GM23248 (cell line): ENCODE data around the gene KAZALD1. TPM values are rescaled to one million over a fixed set of nuclear protein-coding genes. Genes with fewer than 3 reads are reported as not detected.

Experiments
- DNase-seq: peaks from one replicate; pipeline ENCODE4 v3.0.0-alpha.2; 2015
- H2AFZ ChIP-seq: fragments of 200-600 bp; sonication (generic); 2 replicates; pipeline ENCODE4 v1.6.1; 2016; ENCODE audit warnings: antibody characterized with exemption
- H3F3A ChIP-seq: fragments of 200-600 bp; sonication (generic); 2 replicates; pipeline ENCODE4 v1.6.1; 2016; ENCODE audit warnings: mild to moderate bottlenecking, antibody characterized with exemption, mixed run types; ENCODE audit not compliant: insufficient read depth
- H3K27ac ChIP-seq: fragments of 200-600 bp; sonication (generic); 2 replicates; pipeline ENCODE4 v1.5.1; 2016; ENCODE audit warnings: mild to moderate bottlenecking
- H3K27me3 ChIP-seq: fragments of 200-600 bp; sonication (generic); replicated peaks from 2 replicates; pipeline ENCODE4 v1.6.1; 2016; ENCODE audit warnings: mild to moderate bottlenecking; ENCODE audit not compliant: insufficient read depth
- H3K36me3 ChIP-seq: fragments of 200-600 bp; sonication (generic); 2 replicates; pipeline ENCODE4 v1.6.1; 2016; ENCODE audit warnings: low read depth, mild to moderate bottlenecking
- H3K4me1 ChIP-seq: fragments of 200-600 bp; sonication (generic); 2 replicates; pipeline ENCODE4 v1.6.1; 2016; ENCODE audit warnings: mild to moderate bottlenecking; ENCODE audit not compliant: insufficient read depth
- H3K4me2 ChIP-seq: fragments of 200-600 bp; sonication (generic); one replicate; pipeline ENCODE4 v1.6.1; 2016; ENCODE audit warnings: mild to moderate bottlenecking; ENCODE audit not compliant: unreplicated experiment
- H3K4me3 ChIP-seq: fragments of 200-600 bp; sonication (generic); 2 replicates; pipeline ENCODE4 v1.5.1; 2016; ENCODE audit warnings: mild to moderate bottlenecking
- H3K79me2 ChIP-seq: fragments of 200-600 bp; sonication (generic); 2 replicates; pipeline ENCODE4 v1.6.1; 2016; ENCODE audit warnings: mild to moderate bottlenecking; ENCODE audit not compliant: insufficient read depth
- H3K9ac ChIP-seq: fragments of 200-600 bp; sonication (generic); 2 replicates; pipeline ENCODE4 v1.6.1; 2016; ENCODE audit warnings: mild to moderate bottlenecking
- H3K9me2 ChIP-seq: fragments of 200-600 bp; sonication (generic); 2 replicates; pipeline ENCODE4 v1.6.1; 2016; ENCODE audit warnings: mixed run types, mild to moderate bottlenecking, moderate library complexity; ENCODE audit not compliant: insufficient read depth
- H3K9me3 ChIP-seq: fragments of 200-600 bp; sonication (generic); one replicate; pipeline ENCODE4 v1.6.1; 2017; ENCODE audit warnings: low read depth
- H4K20me1 ChIP-seq: fragments of 200-600 bp; sonication (generic); 2 replicates; pipeline ENCODE4 v1.6.0; 2016; ENCODE audit not compliant: insufficient read depth
- EZH2 ChIP-seq: fragments of 200-600 bp; sonication (generic); IDR thresholded peaks from 2 replicates; pipeline ENCODE4 v1.6.1; 2018; ENCODE audit warnings: antibody characterized with exemption, mild to moderate bottlenecking; ENCODE audit not compliant: insufficient read depth, poor library complexity, severe bottlenecking
- EZH2phosphoT487 ChIP-seq: fragments of 200-600 bp; sonication (generic); IDR thresholded peaks from 2 replicates; pipeline ENCODE4 v1.6.1; 2018; ENCODE audit warnings: antibody characterized with exemption, moderate library complexity, mild to moderate bottlenecking, low read depth; ENCODE audit not compliant: insufficient read depth
- WGBS, 2 experiments: methylation state at CpG; one replicate each; pipeline ENCODE4 v1.1.6; 2015 to 2017; ENCODE audit warnings: low lambda C conversion rate in 2 of 2, low coverage in 1 of 2; ENCODE audit errors: missing lambda C conversion rate in 2 of 2; 5-methylcytosine and 5-hydroxymethylcytosine counted together
- in situ Hi-C: fragments of 300-500 bp; cut with MboI; formaldehyde crosslinking; loops from 2 replicates; pipeline ENCODE4 v1.15.0; 2020
- polyA plus RNA-seq: library from polyadenylated mRNA; unstranded; fragments of >200 nt; fragmentation: Nextera tagmentation; extraction: Ambion mirVana; gene quantifications from 2 replicates; pipeline ENCODE4 v1.2.1, GENCODE V29; 2016
- total RNA-seq: library from RNA; depleted of rRNA; stranded (reverse); fragments of >200 nt; shearing (Covaris generic); gene quantifications from 2 replicates; pipeline ENCODE4 v1.2.3, GENCODE V29; 2014

Gene KAZALD1
- total and polyA plus RNA-seq, 2 experiments from 2014 or later: 34.4 to 62.6 TPM

GRCh38 chr10:101047961-101048892, 13.6 kb upstream of the KAZALD1 start:
- H3K27me3 ChIP-seq: peaks cover 22% of the 10 kb centered on the region
- WGBS, 2 experiments: 12 to 16% methylated on average over 54 to 62 of the region's 62 CpGs
- no peaks in the 10 kb centered on the region for H3K79me2 ChIP-seq
- no peaks in the 10 kb centered on the region for H4K20me1 ChIP-seq
- H2AFZ ChIP-seq: no peak overlapping the region
- H3K27ac ChIP-seq: no peak overlapping the region
- no peaks in the 10 kb centered on the region for H3K36me3 ChIP-seq
- in situ Hi-C loops: no loop called here
- H3K4me3 ChIP-seq: no peak overlapping the region
- peak; percentile 86 for TF ChIP-seq EZH2
- peak; percentile 5; the same call in 1 of the 2 replicates for TF ChIP-seq EZH2phosphoT487
- H3K9me3 ChIP-seq: no peaks in the 10 kb centered on the region
- H3K9ac ChIP-seq: no peak overlapping the region
- H3K4me2 ChIP-seq: no peak overlapping the region
- peaks cover 26% of the 10 kb centered on the region for H3F3A ChIP-seq
- no peak for DNase-seq
- H3K9me2 ChIP-seq: no peaks in the 10 kb centered on the region
- peaks cover 27% of the 10 kb centered on the region for H3K4me1 ChIP-seq

- Histone ChIP-seq H3K27ac (no peak overlapping the region), H3K79me2 (peaks cover under 1% of the 10 kb centered on the region; the same call in 1 of the 2 replicates), H3K4me3 (peak overlapping the region; percentile 49; the same call in 1 of the 2 replicates), H4K20me1 (no peaks in the 10 kb centered on the region), H2AFZ (no peak overlapping the region), H3K9ac (no peak overlapping the region), H3K9me3 (no peaks in the 10 kb centered on the region), H3K36me3 (no peaks in the 10 kb centered on the region), H3K9me2 (no peaks in the 10 kb centered on the region), H3F3A (peaks cover 29% of the 10 kb centered on the region), H3K4me2 (peak overlapping the region; percentile 34), H3K4me1 (peaks cover 29% of the 10 kb centered on the region), H3K27me3 (peaks cover 22% of the 10 kb centered on the region)
- TF ChIP-seq EZH2 (no peak), EZH2phosphoT487 (no peak)
- 21 to 25% methylated on average over 42 of the region's 42 CpGs for WGBS, 2 experiments
- in situ Hi-C loops: no loop called here
- DNase-seq: peak; percentile 65
Measured at GRCh38 chr10:101050208-101051069, 11.3 kb upstream of the KAZALD1 start.

GRCh38 chr10:101052285-101052684, 9.5 kb upstream of the KAZALD1 start:
- peaks cover 29% of the 10 kb centered on the region for H3K4me1 ChIP-seq
- no peaks in the 10 kb centered on the region for H3K9me2 ChIP-seq
- peaks cover 29% of the 10 kb centered on the region for H3F3A ChIP-seq
- DNase-seq: peak; percentile 90
- H3K36me3 ChIP-seq: no peaks in the 10 kb centered on the region
- peak overlapping the region; percentile 54 for H3K4me2 ChIP-seq
- 25 to 30% methylated on average over 3 of the region's 3 CpGs for WGBS, 2 experiments
- peaks cover 22% of the 10 kb centered on the region for H3K27me3 ChIP-seq
- peak overlapping the region; percentile 71 for H3K27ac ChIP-seq
- no peaks in the 10 kb centered on the region for H4K20me1 ChIP-seq
- TF ChIP-seq EZH2phosphoT487: no peak
- TF ChIP-seq EZH2: no peak
- in situ Hi-C loops: no loop called here
- H3K4me3 ChIP-seq: no peak overlapping the region
- H3K9ac ChIP-seq: peak overlapping the region; percentile 50
- peaks cover 9% of the 10 kb centered on the region; the same call in 1 of the 2 replicates for H3K79me2 ChIP-seq
- H2AFZ ChIP-seq: peak overlapping the region; percentile 11; the same call in 1 of the 2 replicates
- no peaks in the 10 kb centered on the region for H3K9me3 ChIP-seq

GRCh38 chr10:101053516-101053915, 8.3 kb upstream of the KAZALD1 start:
- in situ Hi-C loops: no loop called here
- H3K79me2 ChIP-seq: peaks cover 20% of the 10 kb centered on the region; the same call in 1 of the 2 replicates
- H3K9ac ChIP-seq: peak overlapping the region; percentile 14; the same call in 1 of the 2 replicates
- no peaks in the 10 kb centered on the region for H4K20me1 ChIP-seq
- peak overlapping the region; percentile 71 for H3K27ac ChIP-seq
- peaks cover 29% of the 10 kb centered on the region for H3F3A ChIP-seq
- peak overlapping the region; percentile 26 for H3K4me2 ChIP-seq
- H3K9me3 ChIP-seq: no peaks in the 10 kb centered on the region
- TF ChIP-seq EZH2 (no peak), EZH2phosphoT487 (no peak)
- H3K27me3 ChIP-seq: peaks cover 15% of the 10 kb centered on the region
- no peak overlapping the region for H3K4me3 ChIP-seq
- no peak overlapping the region for H2AFZ ChIP-seq
- peak; percentile 79 for DNase-seq
- H3K4me1 ChIP-seq: peaks cover 29% of the 10 kb centered on the region
- H3K9me2 ChIP-seq: no peaks in the 10 kb centered on the region
- no peaks in the 10 kb centered on the region for H3K36me3 ChIP-seq
